ENCODE results near the gene KCNE4. TPM values are rescaled to one million over a fixed set of nuclear protein-coding genes. Genes with fewer than 3 reads are reported as not detected.

Gene KCNE4
- total RNA-seq, 6 experiments from 2014 or later, result 4.6 to 10.5 (median 5.0) TPM

DNA sequence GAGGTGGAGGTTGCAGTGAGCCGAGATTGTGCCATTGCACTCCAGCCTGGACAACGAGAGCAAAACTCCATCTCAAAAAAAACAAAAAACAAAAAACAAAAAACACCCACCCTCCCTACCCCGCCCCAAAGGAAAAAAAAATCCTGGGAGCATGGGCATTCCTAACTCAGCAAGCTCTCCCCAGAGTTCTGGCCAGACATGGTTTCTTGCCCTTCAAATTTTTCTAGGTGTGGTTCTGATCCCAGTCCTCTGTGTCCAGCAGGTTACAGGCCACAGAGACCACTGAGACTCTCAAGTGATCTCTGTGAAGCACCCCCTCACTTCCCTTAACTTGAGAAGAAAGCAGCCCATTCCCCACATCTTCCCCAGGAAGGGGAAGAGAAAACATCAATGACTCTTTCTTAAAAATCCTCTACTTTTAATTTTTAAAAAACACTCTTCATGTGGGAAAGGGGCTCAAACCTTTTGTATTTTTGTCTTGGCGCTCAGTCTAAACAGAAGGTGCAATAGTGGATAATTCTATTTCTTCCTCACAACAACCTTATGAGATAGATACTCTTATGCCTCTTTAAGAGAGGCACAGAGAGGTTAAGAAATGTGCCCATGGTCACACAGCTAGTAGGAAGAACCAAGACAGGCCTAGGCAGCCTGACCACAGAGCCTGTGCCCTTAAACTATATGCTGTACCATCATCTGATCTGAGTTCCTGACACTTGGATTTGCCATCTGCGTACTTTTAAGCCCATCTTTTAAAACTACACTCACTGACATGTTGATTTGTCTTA is 6.9 kb upstream of the KCNE4 start:
- TF ChIP-seq CTCF (IDR thresholded peaks at IDR 0.05), result no peak
- H3K36me3 Mint-ChIP-seq (ENCODE audit: low read depth), result no peaks in the 10 kb centered on the region
- H3K27me3 Mint-ChIP-seq (ENCODE audit: insufficient read depth), result no peaks in the 10 kb centered on the region
- no peak for DNase-seq
- peaks cover 89% of the 10 kb centered on the region for H3K4me1 Mint-ChIP-seq (ENCODE audit: low read depth)
- no peaks in the 10 kb centered on the region for H3K9me3 Mint-ChIP-seq
- no peak overlapping the region for H3K4me3 Mint-ChIP-seq
- H3K27ac Mint-ChIP-seq, result peak overlapping the region; percentile 63

DNA sequence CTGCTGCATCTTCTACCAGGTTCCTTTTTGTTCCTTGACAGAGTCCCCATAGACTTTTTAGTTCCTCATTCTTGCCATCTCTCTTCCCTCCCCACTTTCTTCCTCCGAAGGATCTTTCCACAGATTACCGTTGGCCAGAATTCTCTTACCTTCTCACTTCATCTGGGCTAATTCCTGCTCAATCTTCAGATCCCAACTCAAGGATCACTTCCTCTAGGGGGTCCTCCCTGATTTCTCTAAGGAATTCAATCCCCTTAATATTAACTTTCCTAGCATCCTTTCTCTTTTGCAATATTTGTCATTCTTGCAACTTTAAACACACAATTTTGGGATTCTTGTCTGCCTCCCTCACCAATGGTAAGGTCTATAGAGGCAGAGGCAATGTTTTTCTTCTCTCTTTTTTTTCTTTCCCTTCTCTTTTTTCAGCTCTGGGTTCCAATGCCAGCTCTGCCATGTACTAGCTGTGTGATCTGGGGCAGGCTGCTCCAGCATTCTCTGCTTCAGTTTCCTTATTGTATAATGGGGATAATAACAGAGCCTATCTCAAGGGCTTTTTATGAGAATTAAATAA is 5.4 kb upstream of the KCNE4 start:
- TF ChIP-seq CTCF (IDR thresholded peaks at IDR 0.05), result no peak
- H3K9me3 Mint-ChIP-seq, result no peaks in the 10 kb centered on the region
- 0 out of 2 replicates have a peak overlapping the region, but pooled peaks have one; percentile 1 for H3K4me3 Mint-ChIP-seq
- DNase-seq, result no peak
- peaks cover 89% of the 10 kb centered on the region for H3K4me1 Mint-ChIP-seq (ENCODE audit: low read depth)
- H3K27me3 Mint-ChIP-seq (ENCODE audit: insufficient read depth), result no peaks in the 10 kb centered on the region
- peak overlapping the region; percentile 96 for H3K27ac Mint-ChIP-seq
- H3K36me3 Mint-ChIP-seq (ENCODE audit: low read depth), result no peaks in the 10 kb centered on the region

- Mint-ChIP-seq H3K27ac (peak overlapping the region; percentile 96), H3K9me3 (no peaks in the 10 kb centered on the region), H3K4me1 (ENCODE audit: low read depth) (peaks cover 89% of the 10 kb centered on the region)
Observed at GRCh38 chr2:223047260-223047761, 4.7 kb upstream of the KCNE4 start.

GRCh38 chr2:223048519-223048918 is 3.5 kb upstream of the KCNE4 start:
- H3K9me3 Mint-ChIP-seq, result no peaks in the 10 kb centered on the region
- peak overlapping the region; percentile 96 for H3K27ac Mint-ChIP-seq
- H3K27me3 Mint-ChIP-seq (ENCODE audit: insufficient read depth), result no peaks in the 10 kb centered on the region
- peak overlapping the region; percentile 19; the same call in 1 of the 2 replicates for H3K4me3 Mint-ChIP-seq
- peaks cover 2% of the 10 kb centered on the region for H3K36me3 Mint-ChIP-seq (ENCODE audit: low read depth)
- no peak for DNase-seq
- no peak for TF ChIP-seq CTCF (IDR thresholded peaks at IDR 0.05)
- H3K4me1 Mint-ChIP-seq (ENCODE audit: low read depth), result peaks cover 87% of the 10 kb centered on the region

More at GRCh38 chr2:223047260-223047761, 4.7 kb upstream of the KCNE4 start:
- peak; percentile 85 for DNase-seq
- Mint-ChIP-seq H3K27me3 (ENCODE audit: insufficient read depth) (no peaks in the 10 kb centered on the region), H3K36me3 (ENCODE audit: low read depth) (no peaks in the 10 kb centered on the region), H3K4me3 (peak overlapping the region; percentile 83)
- no peak for TF ChIP-seq CTCF (IDR thresholded peaks at IDR 0.05)

- Mint-ChIP-seq H3K27ac (peak overlapping the region; percentile 12; the same call in 1 of the 2 replicates), H3K9me3 (no peaks in the 10 kb centered on the region), H3K4me1 (ENCODE audit: low read depth) (peaks cover 87% of the 10 kb centered on the region), H3K36me3 (ENCODE audit: low read depth) (peaks cover 10% of the 10 kb centered on the region), H3K27me3 (ENCODE audit: insufficient read depth) (no peaks in the 10 kb centered on the region), H3K4me3 (no peak overlapping the region)
- DNase-seq, result no peak
- TF ChIP-seq CTCF (IDR thresholded peaks at IDR 0.05), result no peak
Observed at GRCh38 chr2:223049356-223049755, 2.6 kb upstream of the KCNE4 start.
